Measurements from ENCODE around the gene PROX1. TPM values are rescaled to one million over a fixed set of nuclear protein-coding genes. Genes with fewer than 3 reads are reported as not detected.
A peak's percentile ranks its signal among the peaks of the same experiment; 100 is the strongest.

PROX1 gene
- total and polyA plus RNA-seq, 4 donors: 4.3 to 14.8 (median 10.7) TPM

DNA sequence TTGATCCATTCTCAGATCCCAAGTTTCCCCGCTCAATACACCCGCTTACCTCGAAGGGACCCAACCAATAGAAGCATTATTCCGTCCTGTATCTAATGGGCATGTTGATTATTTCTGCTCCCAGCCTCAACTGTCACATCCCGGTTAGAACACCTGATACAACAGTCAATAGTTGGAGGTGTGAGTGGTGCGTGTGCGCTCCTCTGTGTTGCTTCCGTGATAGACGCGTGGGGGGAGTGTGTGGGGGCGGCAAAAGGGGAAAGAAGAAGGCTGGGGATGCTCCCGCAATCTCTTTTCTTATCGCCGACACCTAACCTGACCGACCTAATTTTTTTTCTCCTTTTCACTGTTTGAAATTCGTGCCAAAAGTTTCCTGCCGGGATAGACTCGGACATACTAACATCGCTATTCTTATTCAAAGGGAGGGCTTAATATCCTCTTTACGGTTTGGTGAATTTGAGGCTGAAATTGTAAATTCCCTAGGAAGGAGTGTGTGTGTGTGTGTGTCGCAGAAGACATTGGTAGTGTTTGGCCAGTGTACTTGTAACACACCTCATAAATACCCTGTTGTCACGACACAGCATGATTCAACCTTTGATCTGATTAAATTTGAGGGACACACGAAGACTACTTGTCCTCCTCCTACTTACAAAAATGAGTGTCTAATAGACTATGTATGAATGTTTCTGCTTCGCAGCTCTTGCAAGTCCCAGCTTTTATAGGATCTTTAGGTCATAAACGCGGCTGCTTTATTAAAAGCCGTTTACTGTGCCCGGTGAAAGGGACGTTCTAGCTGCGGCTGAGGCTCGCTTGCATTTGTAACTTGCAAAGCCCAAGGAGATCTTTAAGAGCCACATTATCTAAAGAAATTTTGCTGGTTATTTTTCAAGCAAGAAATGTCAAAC is 1.5 kb upstream of the PROX1 start:
- Histone ChIP-seq H3K27me3 (ENCODE audit: control insufficient read depth, insufficient read depth, low read length) (peaks cover 64% of the 10 kb centered on the region), H3K4me1 (ENCODE audit: control insufficient read depth, insufficient read depth, low read length) (peaks cover 46% of the 10 kb centered on the region), H3K36me3 (ENCODE audit: control insufficient read depth, insufficient read depth, low read length) (no peaks in the 10 kb centered on the region), H3K27ac (ENCODE audit: low read depth, low read length) (no peak overlapping the region), H3K4me3 (ENCODE audit: low read depth, low read length) (no peak overlapping the region), H3K9me3 (ENCODE audit: control insufficient read depth, insufficient read depth, low read length) (no peaks in the 10 kb centered on the region)
- WGBS (ENCODE audit: insufficient coverage): 30% methylated on average over 15 of the region's 31 CpGs
- peak in 1 of 6 donors; percentile 59 for DNase-seq (ENCODE audit: low read depth in 4 of 6, low spot score in 6 of 6)

DNA sequence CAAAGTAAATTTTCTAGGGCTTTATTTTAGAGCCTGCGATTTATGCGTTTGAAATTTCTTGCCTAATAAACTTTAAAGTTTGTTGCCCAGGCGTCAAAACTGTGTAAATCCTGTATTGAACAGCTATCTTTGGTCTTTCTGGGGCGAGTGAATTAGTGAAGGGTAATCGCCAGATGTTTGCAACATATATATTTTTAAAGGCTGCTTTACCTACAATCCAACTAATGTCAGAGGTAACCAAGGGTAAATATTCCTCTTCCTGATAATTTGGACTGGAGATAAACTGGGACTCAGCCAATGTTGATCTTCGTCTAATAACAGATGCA is 885 bp upstream of the PROX1 start:
- peaks cover 59% of the 10 kb centered on the region for H3K27me3 ChIP-seq (ENCODE audit: control insufficient read depth, insufficient read depth, low read length)
- H3K27ac ChIP-seq (ENCODE audit: low read depth, low read length): no peak overlapping the region
- H3K9me3 ChIP-seq (ENCODE audit: control insufficient read depth, insufficient read depth, low read length): no peaks in the 10 kb centered on the region
- DNase-seq (ENCODE audit: low read depth in 4 of 6, low spot score in 6 of 6): no peak
- peaks cover 46% of the 10 kb centered on the region for H3K4me1 ChIP-seq (ENCODE audit: control insufficient read depth, insufficient read depth, low read length)
- peak overlapping the region; percentile 85 for H3K4me3 ChIP-seq (ENCODE audit: low read depth, low read length)
- 26% methylated on average over 4 of the region's 6 CpGs for whole genome bisulfite sequencing (ENCODE audit: insufficient coverage)
- no peaks in the 10 kb centered on the region for H3K36me3 ChIP-seq (ENCODE audit: control insufficient read depth, insufficient read depth, low read length)

DNA sequence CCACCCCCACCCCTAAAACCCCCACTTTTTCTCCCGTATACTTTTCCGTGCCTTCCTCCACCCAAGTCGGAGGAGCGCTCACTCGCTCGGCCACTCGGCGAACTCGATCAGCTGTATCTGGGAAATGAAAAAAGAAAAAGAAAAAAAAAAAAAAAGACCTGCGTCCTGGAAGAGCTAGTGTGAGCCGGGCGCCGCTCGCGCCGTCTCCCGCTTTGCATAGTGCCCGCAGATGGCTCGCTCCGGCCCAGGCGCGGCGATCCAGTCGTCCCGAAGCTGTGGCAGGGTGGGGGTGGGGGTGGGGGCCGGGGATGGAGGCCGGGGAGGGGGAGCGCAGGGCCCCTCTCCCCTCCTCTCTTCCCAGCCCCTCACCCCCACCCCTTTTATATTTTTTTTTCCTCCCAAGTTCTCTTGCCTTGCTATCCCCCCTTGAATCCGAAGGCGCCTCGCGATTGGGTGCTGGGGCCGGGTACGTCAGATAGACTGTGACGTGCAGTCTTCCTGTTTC is 299 bp upstream of the PROX1 start:
- WGBS (ENCODE audit: insufficient coverage): 0% methylated on average over 11 of the region's 35 CpGs
- DNase-seq (ENCODE audit: low read depth in 4 of 6, low spot score in 6 of 6): peak in 4 of 6 donors; percentile 84 to 98 (median 92)
- Histone ChIP-seq H3K27ac (ENCODE audit: low read depth, low read length) (peak overlapping the region; percentile 97), H3K4me3 (ENCODE audit: low read depth, low read length) (peak overlapping the region; percentile 85), H3K36me3 (ENCODE audit: control insufficient read depth, insufficient read depth, low read length) (no peaks in the 10 kb centered on the region), H3K27me3 (ENCODE audit: control insufficient read depth, insufficient read depth, low read length) (peaks cover 55% of the 10 kb centered on the region), H3K4me1 (ENCODE audit: control insufficient read depth, insufficient read depth, low read length) (peaks cover 46% of the 10 kb centered on the region), H3K9me3 (ENCODE audit: control insufficient read depth, insufficient read depth, low read length) (no peaks in the 10 kb centered on the region)

DNA sequence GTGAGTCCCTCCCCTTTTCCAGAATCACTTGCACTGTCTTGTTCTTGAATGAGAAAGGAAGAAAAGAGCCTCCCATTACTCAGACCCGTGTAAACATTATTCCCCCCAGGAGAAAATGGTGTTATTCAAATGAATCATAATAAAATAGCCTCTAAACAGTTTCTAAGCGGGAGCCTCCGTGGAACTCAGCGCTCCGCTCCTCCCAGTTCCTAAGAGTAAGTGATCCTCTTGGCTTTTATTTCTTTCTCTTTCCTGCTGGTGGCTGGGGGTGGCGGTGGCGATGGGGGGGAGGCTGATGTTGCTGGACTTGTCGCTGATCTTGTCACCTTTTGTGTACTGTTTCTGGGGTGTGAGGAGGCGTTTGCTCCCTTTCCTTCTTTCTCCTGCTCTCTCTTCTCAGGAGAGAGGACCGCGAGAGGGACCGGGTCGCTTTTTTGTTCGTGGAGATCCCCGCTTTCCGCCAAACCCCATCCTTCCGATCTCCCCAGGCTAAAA is 781 bp downstream of the PROX1 start:
- peaks cover 40% of the 10 kb centered on the region for H3K4me1 ChIP-seq (ENCODE audit: control insufficient read depth, insufficient read depth, low read length)
- no peaks in the 10 kb centered on the region for H3K9me3 ChIP-seq (ENCODE audit: control insufficient read depth, insufficient read depth, low read length)
- DNase-seq (ENCODE audit: low read depth in 4 of 6, low spot score in 6 of 6): peak in 1 of 6 donors; percentile 85
- WGBS (ENCODE audit: insufficient coverage): 0% methylated on average over 8 of the region's 17 CpGs
- H3K27ac ChIP-seq (ENCODE audit: low read depth, low read length): peak overlapping the region; percentile 97
- no peaks in the 10 kb centered on the region for H3K36me3 ChIP-seq (ENCODE audit: control insufficient read depth, insufficient read depth, low read length)
- H3K4me3 ChIP-seq (ENCODE audit: low read depth, low read length): peak overlapping the region; percentile 85
- H3K27me3 ChIP-seq (ENCODE audit: control insufficient read depth, insufficient read depth, low read length): peaks cover 46% of the 10 kb centered on the region

DNA sequence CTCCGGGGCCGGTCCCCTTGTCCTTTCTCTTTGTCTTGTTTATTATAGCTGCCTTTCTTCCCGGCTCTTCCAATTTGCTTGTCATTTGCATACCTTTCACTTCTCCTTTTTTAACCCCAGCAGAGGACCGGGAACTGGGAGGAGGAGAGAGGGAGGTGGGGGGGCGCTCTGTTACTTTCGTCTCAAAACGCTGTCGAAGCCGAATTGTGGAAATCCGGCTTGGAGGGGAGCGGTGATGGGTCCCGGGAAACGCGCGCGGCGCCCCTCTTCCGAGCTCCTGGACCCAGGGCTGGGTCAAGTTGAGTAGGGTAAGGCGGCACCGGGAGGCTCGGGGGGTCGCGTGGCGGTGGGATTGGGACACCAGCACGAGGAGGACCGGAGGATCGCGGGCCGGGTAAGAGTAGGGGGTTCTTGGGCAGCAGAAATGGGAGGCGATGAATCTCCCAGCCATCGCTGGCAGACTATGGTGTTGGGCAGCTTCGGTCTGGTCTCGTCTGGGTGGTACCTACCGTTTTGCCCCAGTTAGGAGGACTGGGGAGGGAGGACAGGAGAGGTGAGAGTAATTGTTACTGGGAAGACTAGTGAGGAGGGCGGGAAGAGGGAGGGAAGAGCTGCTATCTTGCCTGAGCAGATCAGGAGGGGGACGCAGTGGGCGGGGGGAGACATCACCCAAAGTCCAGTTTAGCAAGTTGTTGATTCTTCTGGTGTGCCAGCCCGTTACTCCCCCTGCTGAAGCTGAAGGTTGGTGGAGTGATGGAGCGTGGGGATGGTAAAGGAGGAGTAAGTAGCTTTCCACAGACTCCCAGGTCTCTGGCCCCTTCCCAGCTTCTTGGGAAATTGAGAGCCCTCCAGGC is 1.5 kb downstream of the PROX1 start:
- peak in 2 of 6 donors; percentile 63 to 69 for DNase-seq (ENCODE audit: low read depth in 4 of 6, low spot score in 6 of 6)
- H3K9me3 ChIP-seq (ENCODE audit: control insufficient read depth, insufficient read depth, low read length): no peaks in the 10 kb centered on the region
- peak overlapping the region; percentile 85 for H3K4me3 ChIP-seq (ENCODE audit: low read depth, low read length)
- H3K27ac ChIP-seq (ENCODE audit: low read depth, low read length): peak overlapping the region; percentile 97
- peaks cover 36% of the 10 kb centered on the region for H3K4me1 ChIP-seq (ENCODE audit: control insufficient read depth, insufficient read depth, low read length)
- WGBS (ENCODE audit: insufficient coverage): 1% methylated on average over 37 of the region's 39 CpGs
- H3K27me3 ChIP-seq (ENCODE audit: control insufficient read depth, insufficient read depth, low read length): peaks cover 42% of the 10 kb centered on the region
- no peaks in the 10 kb centered on the region for H3K36me3 ChIP-seq (ENCODE audit: control insufficient read depth, insufficient read depth, low read length)

DNA sequence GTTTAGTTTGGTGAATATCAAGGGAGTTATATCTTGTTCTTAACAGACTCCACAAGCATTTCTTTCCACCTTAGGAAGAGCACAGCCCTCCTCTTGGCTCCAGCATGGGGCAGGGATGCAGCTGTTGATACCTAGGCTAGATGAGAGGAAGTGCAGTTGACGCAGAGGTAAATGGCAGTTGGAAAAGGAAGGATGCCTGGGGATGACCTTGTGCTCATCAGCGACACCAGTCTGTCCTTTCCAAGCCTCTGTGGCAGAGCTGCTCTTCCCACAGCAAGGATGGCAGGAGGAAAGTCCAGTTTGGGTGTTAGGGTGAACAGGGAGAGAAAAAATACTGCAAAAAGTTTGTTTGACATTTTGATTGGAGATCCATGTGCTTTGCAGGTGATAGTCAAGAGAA is 6.2 kb downstream of the PROX1 start:
- Histone ChIP-seq H3K4me1 (ENCODE audit: control insufficient read depth, insufficient read depth, low read length) (peaks cover 31% of the 10 kb centered on the region), H3K36me3 (ENCODE audit: control insufficient read depth, insufficient read depth, low read length) (peaks cover 12% of the 10 kb centered on the region), H3K4me3 (ENCODE audit: low read depth, low read length) (no peak overlapping the region), H3K9me3 (ENCODE audit: control insufficient read depth, insufficient read depth, low read length) (no peaks in the 10 kb centered on the region), H3K27ac (ENCODE audit: low read depth, low read length) (no peak overlapping the region), H3K27me3 (ENCODE audit: control insufficient read depth, insufficient read depth, low read length) (peaks cover 9% of the 10 kb centered on the region)
- 60% methylated on average over 2 of the region's 2 CpGs for WGBS (ENCODE audit: insufficient coverage)
- no peak for DNase-seq (ENCODE audit: low read depth in 4 of 6, low spot score in 6 of 6)

DNA sequence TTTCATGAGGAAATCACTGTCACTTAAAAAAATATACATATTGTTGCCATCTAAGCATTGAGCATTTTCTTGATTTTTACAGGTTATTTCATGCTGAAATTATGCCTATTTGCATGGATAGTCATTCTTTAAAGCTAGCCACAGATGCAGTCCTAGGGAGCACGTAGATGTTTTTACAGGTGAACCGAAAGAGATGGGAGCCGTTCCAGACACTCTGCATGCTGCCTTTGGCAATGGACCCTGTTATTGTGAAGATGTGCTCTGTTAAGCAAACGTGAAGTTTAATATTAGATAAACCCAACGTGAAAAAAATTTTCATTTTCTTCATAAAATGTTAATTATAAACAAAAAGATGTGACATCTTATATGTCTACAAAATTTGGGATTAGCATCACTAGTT is 7.1 kb downstream of the PROX1 start:
- H3K9me3 ChIP-seq (ENCODE audit: control insufficient read depth, insufficient read depth, low read length): no peaks in the 10 kb centered on the region
- peaks cover 4% of the 10 kb centered on the region for H3K27me3 ChIP-seq (ENCODE audit: control insufficient read depth, insufficient read depth, low read length)
- H3K36me3 ChIP-seq (ENCODE audit: control insufficient read depth, insufficient read depth, low read length): peaks cover 12% of the 10 kb centered on the region
- H3K27ac ChIP-seq (ENCODE audit: low read depth, low read length): no peak overlapping the region
- peaks cover 23% of the 10 kb centered on the region for H3K4me1 ChIP-seq (ENCODE audit: control insufficient read depth, insufficient read depth, low read length)
- H3K4me3 ChIP-seq (ENCODE audit: low read depth, low read length): no peak overlapping the region
- WGBS (ENCODE audit: insufficient coverage): 78% methylated on average over 2 of the region's 5 CpGs
- no peak for DNase-seq (ENCODE audit: low read depth in 4 of 6, low spot score in 6 of 6)

DNA sequence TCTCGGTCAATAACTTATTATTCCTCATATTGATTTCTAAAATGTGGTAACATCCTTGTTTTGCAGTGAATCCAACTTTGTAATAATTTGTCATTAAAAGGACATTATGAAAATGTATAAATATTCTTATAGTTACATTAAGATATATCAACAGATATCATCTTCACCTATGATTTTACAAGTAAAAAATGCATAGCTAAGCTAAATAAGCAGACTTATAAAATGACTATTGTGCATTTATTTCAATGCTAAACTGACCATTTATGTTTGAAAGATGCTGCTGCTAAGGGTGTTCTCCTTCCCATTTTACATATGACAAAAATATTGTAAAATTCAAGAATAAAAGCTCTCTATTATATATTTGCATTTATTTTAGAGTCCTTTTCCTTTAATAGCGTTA is 7.8 kb downstream of the PROX1 start:
- WGBS (ENCODE audit: insufficient coverage): no CpG with 5 or more reads among the region's 2 CpGs
- no peak overlapping the region for H3K27ac ChIP-seq (ENCODE audit: low read depth, low read length)
- H3K9me3 ChIP-seq (ENCODE audit: control insufficient read depth, insufficient read depth, low read length): no peaks in the 10 kb centered on the region
- no peak for DNase-seq (ENCODE audit: low read depth in 4 of 6, low spot score in 6 of 6)
- no peak overlapping the region for H3K4me3 ChIP-seq (ENCODE audit: low read depth, low read length)
- peaks cover 12% of the 10 kb centered on the region for H3K36me3 ChIP-seq (ENCODE audit: control insufficient read depth, insufficient read depth, low read length)
- H3K4me1 ChIP-seq (ENCODE audit: control insufficient read depth, insufficient read depth, low read length): peaks cover 17% of the 10 kb centered on the region
- H3K27me3 ChIP-seq (ENCODE audit: control insufficient read depth, insufficient read depth, low read length): peaks cover 2% of the 10 kb centered on the region

DNA sequence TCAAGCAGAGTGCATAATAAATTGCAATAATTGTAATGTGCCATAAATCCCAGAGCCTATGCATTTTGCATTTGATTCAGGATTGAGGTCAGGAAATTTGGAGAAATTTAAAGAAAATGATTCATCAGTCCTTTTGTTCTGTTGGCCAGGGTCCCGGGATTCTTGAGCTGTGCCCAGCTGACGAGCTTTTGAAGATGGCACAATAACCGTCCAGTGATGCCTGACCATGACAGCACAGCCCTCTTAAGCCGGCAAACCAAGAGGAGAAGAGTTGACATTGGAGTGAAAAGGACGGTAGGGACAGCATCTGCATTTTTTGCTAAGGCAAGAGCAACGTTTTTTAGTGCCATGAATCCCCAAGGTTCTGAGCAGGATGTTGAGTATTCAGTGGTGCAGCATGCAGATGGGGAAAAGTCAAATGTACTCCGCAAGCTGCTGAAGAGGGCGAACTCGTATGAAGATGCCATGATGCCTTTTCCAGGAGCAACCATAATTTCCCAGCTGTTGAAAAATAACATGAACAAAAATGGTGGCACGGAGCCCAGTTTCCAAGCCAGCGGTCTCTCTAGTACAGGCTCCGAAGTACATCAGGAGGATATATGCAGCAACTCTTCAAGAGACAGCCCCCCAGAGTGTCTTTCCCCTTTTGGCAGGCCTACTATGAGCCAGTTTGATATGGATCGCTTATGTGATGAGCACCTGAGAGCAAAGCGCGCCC is 8.7 kb downstream of the PROX1 start:
- Histone ChIP-seq H3K27me3 (ENCODE audit: control insufficient read depth, insufficient read depth, low read length) (peaks cover 2% of the 10 kb centered on the region), H3K4me3 (ENCODE audit: low read depth, low read length) (no peak overlapping the region), H3K27ac (ENCODE audit: low read depth, low read length) (no peak overlapping the region), H3K9me3 (ENCODE audit: control insufficient read depth, insufficient read depth, low read length) (no peaks in the 10 kb centered on the region), H3K36me3 (ENCODE audit: control insufficient read depth, insufficient read depth, low read length) (peaks cover 12% of the 10 kb centered on the region), H3K4me1 (ENCODE audit: control insufficient read depth, insufficient read depth, low read length) (peaks cover 17% of the 10 kb centered on the region)
- DNase-seq (ENCODE audit: low read depth in 4 of 6, low spot score in 6 of 6): peak in 1 of 6 donors; percentile 90
- WGBS (ENCODE audit: insufficient coverage): 41% methylated on average over 11 of the region's 15 CpGs

Data from spinal cord (tissue), 10 donors.